ENCODE results near the gene OCA2.

Gene OCA2

GRCh38 chr15:27742751-27743477 lies 356.2 kb downstream of the OCA2 start:
- Histone ChIP-seq H4K20me1 (ENCODE audit: insufficient read depth, low read length) (no peaks in the 10 kb centered on the region), H3K27ac (ENCODE audit: low read depth, low read length, poor library complexity, severe bottlenecking) (no peak overlapping the region), H3K4me2 (ENCODE audit: low read length) (no peak overlapping the region), H3K9me3 (ENCODE audit: low read length) (no peaks in the 10 kb centered on the region), H3K79me2 (ENCODE audit: insufficient read depth, low read length) (no peaks in the 10 kb centered on the region), H3F3A (ENCODE audit: insufficient read depth, low read length) (no peaks in the 10 kb centered on the region), H3K4me3 (ENCODE audit: low read depth, low read length, poor library complexity, severe bottlenecking) (no peak overlapping the region), H3K9ac (ENCODE audit: low read length) (no peak overlapping the region), H3K27me3 (ENCODE audit: insufficient read depth, low read length) (no peaks in the 10 kb centered on the region), H3K9me2 (ENCODE audit: low read depth, low read length) (no peaks in the 10 kb centered on the region), H3K36me3 (ENCODE audit: insufficient read depth, low read length) (no peaks in the 10 kb centered on the region), H3K4me1 (ENCODE audit: insufficient read depth, low read length, severe bottlenecking) (no peaks in the 10 kb centered on the region), H2AFZ (ENCODE audit: low read length) (no peak overlapping the region)
- TF ChIP-seq EZH2 (IDR thresholded peaks at IDR 0.05; ENCODE audit: borderline replicate concordance, low read length) (no peak), CTCF (IDR thresholded peaks at IDR 0.05; ENCODE audit: low read length) (no peak)

GRCh38 chr15:27741226-27741860 lies 357.8 kb downstream of the OCA2 start:
- no peak overlapping the region for H3K4me3 ChIP-seq (ENCODE audit: low read depth, low read length, poor library complexity, severe bottlenecking)
- H3K4me1 ChIP-seq (ENCODE audit: insufficient read depth, low read length, severe bottlenecking) = no peaks in the 10 kb centered on the region
- no peak overlapping the region for H3K4me2 ChIP-seq (ENCODE audit: low read length)
- TF ChIP-seq EZH2 (IDR thresholded peaks at IDR 0.05; ENCODE audit: borderline replicate concordance, low read length) (no peak), CTCF (IDR thresholded peaks at IDR 0.05; ENCODE audit: low read length) (no peak)
- no peak overlapping the region for H3K9ac ChIP-seq (ENCODE audit: low read length)
- H4K20me1 ChIP-seq (ENCODE audit: insufficient read depth, low read length) = no peaks in the 10 kb centered on the region
- no peak overlapping the region for H2AFZ ChIP-seq (ENCODE audit: low read length)
- H3K9me2 ChIP-seq (ENCODE audit: low read depth, low read length) = no peaks in the 10 kb centered on the region
- H3K9me3 ChIP-seq (ENCODE audit: low read length) = no peaks in the 10 kb centered on the region
- H3K79me2 ChIP-seq (ENCODE audit: insufficient read depth, low read length) = no peaks in the 10 kb centered on the region
- no peaks in the 10 kb centered on the region for H3F3A ChIP-seq (ENCODE audit: insufficient read depth, low read length)
- no peak overlapping the region for H3K27ac ChIP-seq (ENCODE audit: low read depth, low read length, poor library complexity, severe bottlenecking)
- H3K36me3 ChIP-seq (ENCODE audit: insufficient read depth, low read length) = no peaks in the 10 kb centered on the region
- H3K27me3 ChIP-seq (ENCODE audit: insufficient read depth, low read length) = no peaks in the 10 kb centered on the region

- Histone ChIP-seq H3K79me2 (ENCODE audit: insufficient read depth, low read length) (no peaks in the 10 kb centered on the region), H3K4me1 (ENCODE audit: insufficient read depth, low read length, severe bottlenecking) (no peaks in the 10 kb centered on the region), H3F3A (ENCODE audit: insufficient read depth, low read length) (no peaks in the 10 kb centered on the region), H3K27me3 (ENCODE audit: insufficient read depth, low read length) (no peaks in the 10 kb centered on the region), H3K9me3 (ENCODE audit: low read length) (no peaks in the 10 kb centered on the region), H3K27ac (ENCODE audit: low read depth, low read length, poor library complexity, severe bottlenecking) (no peak overlapping the region), H4K20me1 (ENCODE audit: insufficient read depth, low read length) (no peaks in the 10 kb centered on the region), H3K4me2 (ENCODE audit: low read length) (no peak overlapping the region), H3K36me3 (ENCODE audit: insufficient read depth, low read length) (no peaks in the 10 kb centered on the region), H3K4me3 (ENCODE audit: low read depth, low read length, poor library complexity, severe bottlenecking) (no peak overlapping the region), H3K9ac (ENCODE audit: low read length) (no peak overlapping the region), H2AFZ (ENCODE audit: low read length) (no peak overlapping the region), H3K9me2 (ENCODE audit: low read depth, low read length) (no peaks in the 10 kb centered on the region)
- TF ChIP-seq EZH2 (IDR thresholded peaks at IDR 0.05; ENCODE audit: borderline replicate concordance, low read length) (no peak), CTCF (IDR thresholded peaks at IDR 0.05; ENCODE audit: low read length) (no peak)
These were observed 364.2 kb downstream of the OCA2 start for GRCh38 chr15:27734785-27735495.
